ENCODE data around the gene EPN1. TPM values are rescaled to one million over a fixed set of nuclear protein-coding genes. Genes with fewer than 3 reads are reported as not detected.

Gene EPN1
- total RNA-seq, 2 donors from 2014 or later, result 40.7 to 63.9 TPM

DNA sequence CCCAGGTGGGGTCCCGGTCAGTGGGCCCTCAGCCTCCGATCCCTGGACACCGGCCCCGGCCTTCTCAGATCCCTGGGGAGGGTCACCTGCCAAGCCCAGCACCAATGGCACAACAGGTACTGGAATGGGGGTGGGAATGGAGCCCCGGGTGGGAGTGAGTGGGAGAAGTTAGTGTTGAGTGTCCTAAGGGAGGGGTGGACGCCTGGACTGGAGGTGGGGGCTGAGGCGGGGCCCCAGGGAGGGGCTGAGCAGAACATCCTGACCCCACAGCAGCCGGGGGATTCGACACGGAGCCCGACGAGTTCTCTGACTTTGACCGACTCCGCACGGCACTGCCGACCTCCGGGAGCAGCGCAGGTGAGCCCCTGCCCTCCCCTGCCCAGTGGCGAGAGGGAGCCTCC is 17.7 kb downstream of the EPN1 start:
- Mint-ChIP-seq H3K36me3 (no peaks in the 10 kb centered on the region), H3K27me3 (no peaks in the 10 kb centered on the region)

GRCh38 chr19:55693336-55693974 is 18.4 kb downstream of the EPN1 start:
- no peaks in the 10 kb centered on the region for H3K36me3 Mint-ChIP-seq
- no peak for DNase-seq (ENCODE audit: low spot score)
- no peak overlapping the region for H3K27ac Mint-ChIP-seq
- ATAC-seq, result no peak
- H3K27me3 Mint-ChIP-seq, result no peaks in the 10 kb centered on the region
- H3K4me3 Mint-ChIP-seq, result no peak overlapping the region
- no peaks in the 10 kb centered on the region for H3K9me3 Mint-ChIP-seq
- H3K4me1 Mint-ChIP-seq (ENCODE audit: low read depth in 2 of 2), result no peaks in the 10 kb centered on the region

More for the DNA sequence above, 17.7 kb downstream of the EPN1 start:
- Mint-ChIP-seq H3K4me1 (ENCODE audit: low read depth in 2 of 2) (no peaks in the 10 kb centered on the region), H3K4me3 (no peak overlapping the region), H3K27ac (no peak overlapping the region), H3K9me3 (no peaks in the 10 kb centered on the region)
- DNase-seq (ENCODE audit: low spot score) (peak; percentile 38), ATAC-seq (no peak)

GRCh38 chr19:55694241-55694655 is 19.2 kb downstream of the EPN1 start:
- no peaks in the 10 kb centered on the region for H3K9me3 Mint-ChIP-seq
- no peaks in the 10 kb centered on the region for H3K27me3 Mint-ChIP-seq
- no peaks in the 10 kb centered on the region for H3K4me1 Mint-ChIP-seq (ENCODE audit: low read depth in 2 of 2)
- no peaks in the 10 kb centered on the region for H3K36me3 Mint-ChIP-seq
- H3K4me3 Mint-ChIP-seq, result no peak overlapping the region
- H3K27ac Mint-ChIP-seq, result no peak overlapping the region
- peak; percentile 49 for DNase-seq (ENCODE audit: low spot score)
- ATAC-seq, result no peak

GRCh38 chr19:55694656-55695491 is 19.8 kb downstream of the EPN1 start:
- ATAC-seq (no peak), DNase-seq (ENCODE audit: low spot score) (peak; percentile 51)
- Mint-ChIP-seq H3K36me3 (no peaks in the 10 kb centered on the region), H3K27me3 (no peaks in the 10 kb centered on the region), H3K27ac (no peak overlapping the region), H3K4me3 (no peak overlapping the region), H3K4me1 (ENCODE audit: low read depth in 2 of 2) (no peaks in the 10 kb centered on the region), H3K9me3 (no peaks in the 10 kb centered on the region)

DNA sequence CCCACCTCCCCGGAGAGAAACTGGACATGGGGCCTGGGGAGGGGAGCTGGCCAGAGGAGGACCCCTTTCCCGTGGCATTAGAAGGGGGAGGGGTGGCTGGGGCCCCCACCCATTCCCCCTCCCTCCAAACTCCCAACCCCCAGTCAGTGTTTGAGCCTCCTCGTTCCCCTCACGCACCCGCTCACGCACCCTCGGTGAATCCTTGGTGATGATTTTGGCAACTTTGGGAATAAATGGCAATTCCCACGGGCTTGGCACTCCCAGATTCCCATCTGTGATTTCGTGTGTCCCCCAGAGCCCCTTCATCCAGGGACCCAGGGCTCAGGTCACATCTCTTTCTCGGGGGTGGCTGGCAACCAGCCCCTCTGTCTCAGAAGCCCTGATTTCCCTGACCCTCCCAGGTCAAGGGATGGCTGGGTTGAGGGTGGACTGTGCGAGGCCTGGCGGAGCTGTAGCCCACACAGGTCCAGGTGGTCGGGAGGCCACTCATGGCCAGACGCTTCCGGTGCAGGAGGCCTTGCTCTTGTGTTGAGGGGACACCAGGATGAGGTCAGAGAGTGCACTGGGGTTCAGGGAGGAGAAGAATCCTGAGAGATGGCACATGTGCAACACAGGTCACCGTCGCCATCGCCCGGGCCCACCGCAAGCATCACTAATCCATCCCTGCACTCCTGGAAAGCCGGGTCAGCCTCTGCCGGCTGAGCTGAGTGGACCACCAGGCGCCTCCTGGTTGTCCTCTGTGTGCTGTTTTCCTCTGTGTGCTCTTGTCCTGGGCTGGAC is 20.7 kb downstream of the EPN1 start:
- no peaks in the 10 kb centered on the region for H3K4me1 Mint-ChIP-seq (ENCODE audit: low read depth in 2 of 2)
- H3K27me3 Mint-ChIP-seq, result no peaks in the 10 kb centered on the region
- DNase-seq (ENCODE audit: low spot score), result no peak
- H3K36me3 Mint-ChIP-seq, result no peaks in the 10 kb centered on the region
- H3K27ac Mint-ChIP-seq, result no peak overlapping the region
- H3K9me3 Mint-ChIP-seq, result no peaks in the 10 kb centered on the region
- H3K4me3 Mint-ChIP-seq, result no peak overlapping the region
- ATAC-seq, result no peak

DNA sequence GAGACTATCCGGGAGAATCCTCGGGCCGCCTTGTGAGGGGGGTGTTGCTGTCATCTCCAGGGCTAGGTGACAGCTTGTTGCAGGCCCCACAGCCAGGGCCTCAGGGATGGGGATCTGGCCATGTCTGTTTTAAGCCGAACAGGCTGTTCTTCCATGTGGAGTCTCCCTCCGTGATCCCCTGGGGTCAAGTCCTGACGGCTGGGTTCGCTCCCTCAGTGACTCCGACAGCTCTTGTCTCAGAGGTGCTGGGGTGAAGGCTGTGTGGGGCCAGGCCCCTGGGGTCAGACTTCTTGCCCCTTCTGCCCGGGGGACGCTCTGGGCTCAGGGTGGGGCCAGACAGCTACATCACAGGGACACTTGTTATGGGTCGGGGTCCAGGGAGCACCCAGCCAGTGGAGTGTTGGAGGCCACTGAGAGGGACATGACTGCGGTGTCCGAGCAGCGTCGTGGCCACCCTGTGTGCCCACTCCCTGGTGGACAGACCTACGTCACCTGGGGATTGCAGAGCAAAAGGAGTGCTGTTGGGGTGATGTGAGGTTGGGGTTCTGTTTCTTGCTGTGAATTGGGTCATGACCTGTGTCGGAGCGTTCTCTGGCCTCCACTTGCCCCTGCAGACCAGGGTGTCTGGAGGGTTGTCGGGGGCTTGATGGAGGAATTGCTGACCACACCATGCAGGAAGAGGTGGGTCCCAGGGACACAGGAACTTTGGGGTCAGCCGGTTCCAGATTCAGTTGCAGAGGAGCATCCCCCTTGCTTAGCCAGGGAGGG is 21.5 kb downstream of the EPN1 start:
- Mint-ChIP-seq H3K4me1 (ENCODE audit: low read depth in 2 of 2) (no peaks in the 10 kb centered on the region), H3K27ac (no peak overlapping the region), H3K36me3 (no peaks in the 10 kb centered on the region), H3K4me3 (no peak overlapping the region), H3K9me3 (no peaks in the 10 kb centered on the region), H3K27me3 (no peaks in the 10 kb centered on the region)
- DNase-seq (ENCODE audit: low spot score) (no peak), ATAC-seq (no peak)

DNA sequence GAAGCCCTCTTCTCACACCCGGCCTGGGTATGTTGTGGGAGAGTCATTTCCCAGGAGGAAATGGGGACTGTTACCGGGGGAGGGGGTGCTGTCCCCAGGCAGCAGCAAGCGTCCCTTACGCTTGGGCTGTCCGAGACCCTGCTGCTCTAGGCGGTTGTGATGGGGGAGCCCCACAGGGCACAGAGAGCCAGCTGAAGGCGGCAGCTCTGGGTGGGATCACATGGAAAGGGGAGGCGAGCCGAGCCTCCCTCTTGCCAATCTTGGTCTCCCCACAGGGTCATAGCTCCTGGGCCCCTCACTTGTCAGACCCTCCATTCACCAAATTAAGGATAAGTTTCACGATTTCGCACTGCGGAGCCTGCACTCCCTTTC is 22.0 kb downstream of the EPN1 start:
- Mint-ChIP-seq H3K4me1 (ENCODE audit: low read depth in 2 of 2) (no peaks in the 10 kb centered on the region), H3K9me3 (no peaks in the 10 kb centered on the region), H3K27me3 (no peaks in the 10 kb centered on the region), H3K4me3 (no peak overlapping the region), H3K36me3 (no peaks in the 10 kb centered on the region), H3K27ac (no peak overlapping the region)
- DNase-seq (ENCODE audit: low spot score) (no peak), ATAC-seq (no peak)

- DNase-seq (ENCODE audit: low spot score) (no peak), ATAC-seq (no peak)
- H3K4me1 Mint-ChIP-seq (ENCODE audit: low read depth in 2 of 2), result peaks cover 0 to 3% of the 10 kb centered on the region in 2 donors
- H3K27ac Mint-ChIP-seq, result no peak overlapping the region
- H3K9me3 Mint-ChIP-seq, result no peaks in the 10 kb centered on the region
- H3K36me3 Mint-ChIP-seq, result no peaks in the 10 kb centered on the region
- H3K27me3 Mint-ChIP-seq, result no peaks in the 10 kb centered on the region
- H3K4me3 Mint-ChIP-seq, result no peak overlapping the region
Observed at GRCh38 chr19:55697698-55698097, 22.7 kb downstream of the EPN1 start.

DNA sequence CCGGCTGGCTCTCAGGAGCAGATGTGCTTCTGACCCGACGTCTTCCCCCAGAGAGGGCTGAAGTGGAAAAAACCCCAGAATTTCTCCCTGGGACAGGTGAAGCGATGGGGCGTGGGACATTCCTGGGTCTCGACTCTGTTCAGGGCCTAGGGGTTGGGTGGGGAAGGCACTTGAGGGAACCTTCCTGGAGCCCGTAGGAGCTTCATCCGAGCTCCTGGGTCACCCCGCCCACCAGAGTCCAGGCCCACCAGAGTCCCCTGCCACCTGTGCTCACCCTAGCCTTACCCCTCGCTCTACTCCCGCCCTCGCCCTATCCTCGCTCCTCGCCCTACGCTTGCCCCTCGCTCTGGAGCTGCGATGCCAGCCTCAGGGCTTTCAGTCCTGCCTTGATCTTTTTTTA is 23.2 kb downstream of the EPN1 start:
- no peak for ATAC-seq
- peaks cover 0 to 3% of the 10 kb centered on the region in 2 donors for H3K4me1 Mint-ChIP-seq (ENCODE audit: low read depth in 2 of 2)
- H3K4me3 Mint-ChIP-seq, result no peak overlapping the region
- peak overlapping the region in 1 of 2 donors; percentile 13 for H3K27ac Mint-ChIP-seq
- H3K36me3 Mint-ChIP-seq, result no peaks in the 10 kb centered on the region
- no peaks in the 10 kb centered on the region for H3K9me3 Mint-ChIP-seq
- no peaks in the 10 kb centered on the region for H3K27me3 Mint-ChIP-seq
- DNase-seq (ENCODE audit: low spot score), result no peak

DNA sequence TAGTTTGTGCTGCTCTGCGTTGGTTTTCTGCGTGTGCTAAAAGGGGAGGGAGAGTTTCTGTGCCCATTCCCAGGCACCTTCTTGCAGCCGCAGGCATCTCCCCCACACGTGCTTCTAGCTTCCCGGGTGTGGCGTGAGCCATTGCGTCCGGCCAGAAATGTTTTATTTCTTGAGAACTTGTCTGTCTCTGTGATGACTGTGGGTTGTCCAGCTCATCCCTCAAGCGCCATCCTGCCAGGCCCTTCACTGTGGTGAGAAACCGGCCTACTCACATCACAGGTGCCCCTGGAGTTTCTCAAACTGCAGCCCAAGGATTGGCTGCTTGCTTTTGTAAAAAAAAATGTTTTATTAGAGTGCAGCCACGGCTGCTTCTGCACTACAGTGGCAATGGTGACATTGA is 24.2 kb downstream of the EPN1 start:
- Mint-ChIP-seq H3K4me1 (ENCODE audit: low read depth in 2 of 2) (peaks cover 0 to 3% of the 10 kb centered on the region in 2 donors), H3K36me3 (no peaks in the 10 kb centered on the region), H3K27me3 (no peaks in the 10 kb centered on the region), H3K9me3 (no peaks in the 10 kb centered on the region), H3K4me3 (no peak overlapping the region), H3K27ac (no peak overlapping the region)
- ATAC-seq (no peak), DNase-seq (ENCODE audit: low spot score) (no peak)

GRCh38 chr19:55700813-55701212 is 25.8 kb downstream of the EPN1 start:
- H3K4me1 Mint-ChIP-seq (ENCODE audit: low read depth in 2 of 2), result peaks cover 0 to 3% of the 10 kb centered on the region in 2 donors
- no peak overlapping the region for H3K27ac Mint-ChIP-seq
- no peak overlapping the region for H3K4me3 Mint-ChIP-seq
- ATAC-seq, result no peak
- H3K36me3 Mint-ChIP-seq, result peaks cover 6% of the 10 kb centered on the region
- no peaks in the 10 kb centered on the region for H3K27me3 Mint-ChIP-seq
- DNase-seq (ENCODE audit: low spot score), result no peak
- H3K9me3 Mint-ChIP-seq, result no peaks in the 10 kb centered on the region

GRCh38 chr19:55702131-55702627 is 27.2 kb downstream of the EPN1 start:
- peaks cover 0 to 3% of the 10 kb centered on the region in 2 donors for H3K4me1 Mint-ChIP-seq (ENCODE audit: low read depth in 2 of 2)
- no peak overlapping the region for H3K27ac Mint-ChIP-seq
- peaks cover 6% of the 10 kb centered on the region for H3K36me3 Mint-ChIP-seq
- no peaks in the 10 kb centered on the region for H3K9me3 Mint-ChIP-seq
- no peak overlapping the region for H3K4me3 Mint-ChIP-seq
- H3K27me3 Mint-ChIP-seq, result no peaks in the 10 kb centered on the region
- ATAC-seq (no peak), DNase-seq (ENCODE audit: low spot score) (no peak)

- DNase-seq (ENCODE audit: low spot score), result no peak
- Mint-ChIP-seq H3K9me3 (no peaks in the 10 kb centered on the region), H3K27ac (no peak overlapping the region), H3K4me1 (ENCODE audit: low read depth in 2 of 2) (peaks cover 0 to 3% of the 10 kb centered on the region in 2 donors), H3K27me3 (no peaks in the 10 kb centered on the region), H3K36me3 (peaks cover 6% of the 10 kb centered on the region), H3K4me3 (no peak overlapping the region)
- ATAC-seq, result no peak
Observed at GRCh38 chr19:55703790-55704215, 28.8 kb downstream of the EPN1 start.

Measured in natural killer cell treated with Interleukin-12 subunit alpha and Interleukin-12 subunit beta and Interleukin-15 and Interleukin-18, amount 100 ng/mL, for 72 hours (primary cell).